ENCODE data around the gene NDUFB2. TPM values are rescaled to one million over a fixed set of nuclear protein-coding genes. Genes with fewer than 3 reads are reported as not detected.
"Not testable (repeated sequence)": the region's sequence is repeated elsewhere in the genome, so short reads cannot be mapped to it uniquely, and the experiment has no call there.

The NDUFB2 gene
- polyA plus RNA-seq, 4 donors: 171 to 779 (median 479) TPM

GRCh38 chr7:140698477-140698876 lies 2.0 kb downstream of the NDUFB2 start:
- H3K27ac ChIP-seq (ENCODE audit: low read depth in 1 of 3, low read length in 2 of 3): no peak overlapping the region
- DNase-seq (no peak), FAIRE-seq (no peak)
- no peaks in the 10 kb centered on the region for H3K9me3 ChIP-seq (ENCODE audit: control insufficient read depth in 2 of 2, insufficient read depth in 1 of 2, low read depth in 1 of 2, low read length in 1 of 2)
- peaks cover 0 to 16% (median 0%) of the 10 kb centered on the region in 3 donors for H3K4me1 ChIP-seq (ENCODE audit: control insufficient read depth in 3 of 3, insufficient read depth in 2 of 3, low read depth in 1 of 3, low read length in 2 of 3)
- no peak overlapping the region for H3K4me3 ChIP-seq (ENCODE audit: low read depth in 1 of 3, low read length in 3 of 3)
- peaks cover 0 to 24% (median 4%) of the 10 kb centered on the region in 3 donors for H3K36me3 ChIP-seq (ENCODE audit: control insufficient read depth in 3 of 3, insufficient read depth in 2 of 3, low read depth in 1 of 3, low read length in 3 of 3)
- WGBS, 3 donors: 81 to 88% (median 86%) methylated on average over 8 of the region's 8 CpGs
- H3K27me3 ChIP-seq (ENCODE audit: control insufficient read depth in 3 of 3, insufficient read depth in 3 of 3, low read length in 3 of 3): no peaks in the 10 kb centered on the region

GRCh38 chr7:140702774-140703173 lies 6.3 kb downstream of the NDUFB2 start:
- DNase-seq (no peak), FAIRE-seq (no peak)
- 91 to 93% (median 92%) methylated on average over 10 of the region's 10 CpGs for WGBS, 3 donors
- Histone ChIP-seq H3K9me3 (ENCODE audit: control insufficient read depth in 2 of 2, insufficient read depth in 1 of 2, low read depth in 1 of 2, low read length in 1 of 2) (no peaks in the 10 kb centered on the region), H3K4me1 (ENCODE audit: control insufficient read depth in 3 of 3, insufficient read depth in 2 of 3, low read depth in 1 of 3, low read length in 2 of 3) (peaks cover 0 to 8% (median 0%) of the 10 kb centered on the region in 3 donors), H3K36me3 (ENCODE audit: control insufficient read depth in 3 of 3, insufficient read depth in 2 of 3, low read depth in 1 of 3, low read length in 3 of 3) (peaks cover 0 to 31% (median 8%) of the 10 kb centered on the region in 3 donors), H3K4me3 (ENCODE audit: low read depth in 1 of 3, low read length in 3 of 3) (no peak overlapping the region), H3K27me3 (ENCODE audit: control insufficient read depth in 3 of 3, insufficient read depth in 3 of 3, low read length in 3 of 3) (no peaks in the 10 kb centered on the region), H3K27ac (ENCODE audit: low read depth in 1 of 3, low read length in 2 of 3) (no peak overlapping the region)

- Histone ChIP-seq H3K27ac (ENCODE audit: low read depth in 1 of 3, low read length in 2 of 3) (no peak overlapping the region), H3K36me3 (ENCODE audit: control insufficient read depth in 3 of 3, insufficient read depth in 2 of 3, low read depth in 1 of 3, low read length in 3 of 3) (peaks cover 0 to 28% (median 8%) of the 10 kb centered on the region in 3 donors), H3K4me1 (ENCODE audit: control insufficient read depth in 3 of 3, insufficient read depth in 2 of 3, low read depth in 1 of 3, low read length in 2 of 3) (no peaks in the 10 kb centered on the region), H3K27me3 (ENCODE audit: control insufficient read depth in 3 of 3, insufficient read depth in 3 of 3, low read length in 3 of 3) (no peaks in the 10 kb centered on the region), H3K9me3 (ENCODE audit: control insufficient read depth in 2 of 2, insufficient read depth in 1 of 2, low read depth in 1 of 2, low read length in 1 of 2) (no peaks in the 10 kb centered on the region), H3K4me3 (ENCODE audit: low read depth in 1 of 3, low read length in 3 of 3) (no peak overlapping the region)
- 88 to 90% (median 89%) methylated on average over 2 of the region's 2 CpGs for WGBS, 3 donors
- DNase-seq (no peak), FAIRE-seq (no peak)
Measured at GRCh38 chr7:140704205-140704604, 7.7 kb downstream of the NDUFB2 start.

GRCh38 chr7:140707132-140707531 lies 10.6 kb downstream of the NDUFB2 start:
- 81 to 87% (median 86%) methylated on average over 5 of the region's 5 CpGs for WGBS, 3 donors
- DNase-seq (no peak), FAIRE-seq (no peak)
- H3K36me3 ChIP-seq (ENCODE audit: control insufficient read depth in 3 of 3, insufficient read depth in 2 of 3, low read depth in 1 of 3, low read length in 3 of 3): peaks cover 0 to 21% (median 8%) of the 10 kb centered on the region in 3 donors
- no peak overlapping the region for H3K4me3 ChIP-seq (ENCODE audit: low read depth in 1 of 3, low read length in 3 of 3)
- H3K4me1 ChIP-seq (ENCODE audit: control insufficient read depth in 3 of 3, insufficient read depth in 2 of 3, low read depth in 1 of 3, low read length in 2 of 3): no peaks in the 10 kb centered on the region
- no peaks in the 10 kb centered on the region for H3K9me3 ChIP-seq (ENCODE audit: control insufficient read depth in 2 of 2, insufficient read depth in 1 of 2, low read depth in 1 of 2, low read length in 1 of 2)
- no peak overlapping the region for H3K27ac ChIP-seq (ENCODE audit: low read depth in 1 of 3, low read length in 2 of 3)
- no peaks in the 10 kb centered on the region for H3K27me3 ChIP-seq (ENCODE audit: control insufficient read depth in 3 of 3, insufficient read depth in 3 of 3, low read length in 3 of 3)

DNA sequence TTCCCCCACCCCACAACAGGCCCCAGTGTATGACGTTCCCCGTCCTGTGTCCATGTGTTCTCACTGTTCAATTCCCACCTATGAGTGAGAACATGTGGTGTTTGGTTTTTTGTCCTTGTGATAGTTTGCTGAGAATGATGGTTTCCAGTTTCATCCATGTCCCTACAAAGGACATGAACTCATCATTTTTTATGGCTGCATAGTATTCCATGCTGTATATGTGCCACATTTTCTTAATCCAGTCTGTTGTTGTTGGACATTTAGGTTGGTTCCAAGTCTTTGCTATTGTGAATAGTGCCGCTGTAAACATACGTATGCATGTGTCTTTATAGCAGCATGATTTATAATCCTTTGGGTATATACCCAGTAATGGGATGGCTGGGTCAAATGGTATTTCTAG lies 12.3 kb downstream of the NDUFB2 start:
- not testable (repeated sequence) for H3K27ac ChIP-seq (ENCODE audit: low read depth in 1 of 3, low read length in 2 of 3); H3K4me3 ChIP-seq (ENCODE audit: low read depth in 1 of 3, low read length in 3 of 3); H3K27me3 ChIP-seq (ENCODE audit: control insufficient read depth in 3 of 3, insufficient read depth in 3 of 3, low read length in 3 of 3); H3K9me3 ChIP-seq (ENCODE audit: control insufficient read depth in 2 of 2, insufficient read depth in 1 of 2, low read depth in 1 of 2, low read length in 1 of 2); DNase-seq; H3K4me1 ChIP-seq (ENCODE audit: control insufficient read depth in 3 of 3, insufficient read depth in 2 of 3, low read depth in 1 of 3, low read length in 2 of 3); FAIRE-seq
- 95 to 96% (median 95%) methylated on average over 4 of the region's 4 CpGs for WGBS, 3 donors
- H3K36me3 ChIP-seq (ENCODE audit: control insufficient read depth in 3 of 3, insufficient read depth in 2 of 3, low read depth in 1 of 3, low read length in 3 of 3): peaks cover 0 to 13% (median 4%) of the 10 kb centered on the region in 3 donors

- not testable (repeated sequence) for H3K27ac ChIP-seq (ENCODE audit: low read depth in 1 of 3, low read length in 2 of 3); H3K36me3 ChIP-seq (ENCODE audit: control insufficient read depth in 3 of 3, insufficient read depth in 2 of 3, low read depth in 1 of 3, low read length in 3 of 3); FAIRE-seq; H3K4me3 ChIP-seq (ENCODE audit: low read depth in 1 of 3, low read length in 3 of 3); H3K9me3 ChIP-seq (ENCODE audit: control insufficient read depth in 2 of 2, insufficient read depth in 1 of 2, low read depth in 1 of 2, low read length in 1 of 2); DNase-seq; H3K4me1 ChIP-seq (ENCODE audit: control insufficient read depth in 3 of 3, insufficient read depth in 2 of 3, low read depth in 1 of 3, low read length in 2 of 3); H3K27me3 ChIP-seq (ENCODE audit: control insufficient read depth in 3 of 3, insufficient read depth in 3 of 3, low read length in 3 of 3)
Measured at GRCh38 chr7:140712392-140712791, 15.9 kb downstream of the NDUFB2 start.

GRCh38 chr7:140714331-140715040 lies 18.0 kb downstream of the NDUFB2 start:
- FAIRE-seq (no peak), DNase-seq (no peak)
- H3K4me1 ChIP-seq (ENCODE audit: control insufficient read depth in 3 of 3, insufficient read depth in 2 of 3, low read depth in 1 of 3, low read length in 2 of 3): no peaks in the 10 kb centered on the region
- 79 to 88% (median 85%) methylated on average over 10 of the region's 10 CpGs for WGBS, 3 donors
- no peak overlapping the region for H3K27ac ChIP-seq (ENCODE audit: low read depth in 1 of 3, low read length in 2 of 3)
- no peaks in the 10 kb centered on the region for H3K27me3 ChIP-seq (ENCODE audit: control insufficient read depth in 3 of 3, insufficient read depth in 3 of 3, low read length in 3 of 3)
- no peak overlapping the region for H3K4me3 ChIP-seq (ENCODE audit: low read depth in 1 of 3, low read length in 3 of 3)
- H3K36me3 ChIP-seq (ENCODE audit: control insufficient read depth in 3 of 3, insufficient read depth in 2 of 3, low read depth in 1 of 3, low read length in 3 of 3): peaks cover 0 to 8% (median 0%) of the 10 kb centered on the region in 3 donors
- H3K9me3 ChIP-seq (ENCODE audit: control insufficient read depth in 2 of 2, insufficient read depth in 1 of 2, low read depth in 1 of 2, low read length in 1 of 2): no peaks in the 10 kb centered on the region

- WGBS, 3 donors: 64 to 86% (median 77%) methylated on average over 5 of the region's 5 CpGs
- H3K27ac ChIP-seq (ENCODE audit: low read depth in 1 of 3, low read length in 2 of 3): no peak overlapping the region
- no peaks in the 10 kb centered on the region for H3K27me3 ChIP-seq (ENCODE audit: control insufficient read depth in 3 of 3, insufficient read depth in 3 of 3, low read length in 3 of 3)
- H3K9me3 ChIP-seq (ENCODE audit: control insufficient read depth in 2 of 2, insufficient read depth in 1 of 2, low read depth in 1 of 2, low read length in 1 of 2): no peaks in the 10 kb centered on the region
- DNase-seq: no peak
- H3K36me3 ChIP-seq (ENCODE audit: control insufficient read depth in 3 of 3, insufficient read depth in 2 of 3, low read depth in 1 of 3, low read length in 3 of 3): peaks cover 0 to 11% (median 0%) of the 10 kb centered on the region in 3 donors
- H3K4me1 ChIP-seq (ENCODE audit: control insufficient read depth in 3 of 3, insufficient read depth in 2 of 3, low read depth in 1 of 3, low read length in 2 of 3): no peaks in the 10 kb centered on the region
- no peak overlapping the region for H3K4me3 ChIP-seq (ENCODE audit: low read depth in 1 of 3, low read length in 3 of 3)
- FAIRE-seq: no peak
Measured at GRCh38 chr7:140719721-140720120, 23.2 kb downstream of the NDUFB2 start.

GRCh38 chr7:140722254-140722653 lies 25.7 kb downstream of the NDUFB2 start:
- H3K9me3 ChIP-seq (ENCODE audit: control insufficient read depth in 2 of 2, insufficient read depth in 1 of 2, low read depth in 1 of 2, low read length in 1 of 2): no peaks in the 10 kb centered on the region
- H3K27me3 ChIP-seq (ENCODE audit: control insufficient read depth in 3 of 3, insufficient read depth in 3 of 3, low read length in 3 of 3): no peaks in the 10 kb centered on the region
- H3K4me1 ChIP-seq (ENCODE audit: control insufficient read depth in 3 of 3, insufficient read depth in 2 of 3, low read depth in 1 of 3, low read length in 2 of 3): no peaks in the 10 kb centered on the region
- FAIRE-seq: no peak
- no peak overlapping the region for H3K27ac ChIP-seq (ENCODE audit: low read depth in 1 of 3, low read length in 2 of 3)
- DNase-seq: no peak
- WGBS, 3 donors: 88 to 98% (median 92%) methylated on average over 1 of the region's 1 CpG
- H3K36me3 ChIP-seq (ENCODE audit: control insufficient read depth in 3 of 3, insufficient read depth in 2 of 3, low read depth in 1 of 3, low read length in 3 of 3): peaks cover 0 to 11% (median 4%) of the 10 kb centered on the region in 3 donors
- H3K4me3 ChIP-seq (ENCODE audit: low read depth in 1 of 3, low read length in 3 of 3): no peak overlapping the region
